HG03571 (cell line): ENCODE data around the gene NSD1.
A peak's percentile ranks its signal among the peaks of the same experiment; 100 is the strongest.
"Not testable (repeated sequence)": the region's sequence is repeated elsewhere in the genome, so short reads cannot be mapped to it uniquely, and the experiment has no call there.

ENCODE experiments used
- ATAC-seq: cut with Tn5 transposase; IDR thresholded peaks from one replicate; pipeline ENCODE4 v1.9.1; 2021; ENCODE audit not compliant: unreplicated experiment

The NSD1 gene

GRCh38 chr5:177304392-177305119 lies 171.0 kb downstream of the NSD1 start:
- ATAC-seq = no peak

DNA sequence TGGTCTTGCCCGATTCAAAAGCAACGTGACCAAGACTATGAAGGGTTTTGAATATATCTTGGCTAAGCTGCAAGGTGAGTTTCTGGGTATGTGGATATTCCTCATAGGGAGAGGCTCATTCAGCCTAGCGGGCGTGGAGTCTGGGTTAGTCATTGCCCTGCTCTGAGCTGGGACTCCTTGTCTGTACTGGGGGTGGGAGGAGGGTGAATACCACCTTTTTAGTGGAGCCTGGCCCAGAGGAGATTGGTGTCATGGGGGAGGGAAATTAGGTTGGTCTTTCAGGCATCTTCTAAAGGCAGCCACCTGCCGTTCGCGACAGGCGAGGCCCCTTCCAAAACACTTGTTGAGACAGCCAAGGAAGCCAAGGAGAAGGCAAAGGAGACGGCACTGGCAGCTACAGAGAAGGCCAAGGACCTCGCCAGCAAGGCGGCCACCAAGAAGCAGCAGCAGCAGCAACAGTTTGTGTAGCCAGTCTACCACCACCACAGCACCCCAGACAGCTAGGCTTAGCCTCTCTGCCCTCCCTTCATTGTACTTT lies 172.6 kb downstream of the NSD1 start:
- ATAC-seq = not testable (repeated sequence)

GRCh38 chr5:177306674-177307543 lies 173.3 kb downstream of the NSD1 start:
- ATAC-seq = no peak

GRCh38 chr5:177307544-177308363 lies 174.2 kb downstream of the NSD1 start:
- no peak for ATAC-seq

- no peak for ATAC-seq
Observed at GRCh38 chr5:177308740-177309139, 175.2 kb downstream of the NSD1 start.

DNA sequence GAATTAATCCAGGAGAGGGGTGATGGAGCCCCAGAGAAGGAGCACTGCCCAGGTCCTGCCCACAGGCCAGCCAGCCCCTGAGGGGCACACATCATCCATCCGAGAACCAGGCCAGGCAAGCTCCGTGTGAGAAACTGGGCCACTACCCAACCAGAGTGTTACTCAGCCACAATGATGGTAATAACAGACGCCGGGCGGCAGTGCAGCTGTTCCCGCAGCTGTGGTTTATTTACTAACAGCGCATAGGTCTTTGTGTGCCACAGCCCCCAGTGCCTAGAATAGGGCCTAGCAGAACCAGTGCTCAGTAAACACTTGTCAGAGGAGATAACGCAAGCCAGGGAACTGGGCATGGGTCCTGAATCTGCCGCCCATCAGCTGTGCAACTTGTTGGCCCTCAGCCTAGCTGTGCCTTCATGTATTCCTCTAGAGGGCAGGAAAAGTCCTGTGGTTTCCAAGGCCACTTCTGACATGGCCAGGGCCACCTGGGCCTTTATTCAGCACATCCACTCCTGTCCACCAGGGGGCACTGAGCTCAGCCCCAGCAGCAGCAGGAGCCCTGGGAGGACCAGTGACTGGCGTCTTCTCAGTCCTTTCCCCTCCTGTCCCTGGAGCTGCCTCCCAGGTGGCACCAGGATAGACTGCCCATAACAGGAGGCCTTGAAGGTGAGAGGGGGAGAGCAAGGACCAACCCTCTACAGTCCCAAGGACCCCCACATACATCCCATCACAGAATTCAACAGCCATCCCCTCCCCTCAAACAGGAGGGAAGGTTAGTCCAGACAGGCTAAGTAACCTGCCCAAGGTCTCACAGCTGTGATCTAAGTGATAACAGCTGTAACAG lies 176.0 kb downstream of the NSD1 start:
- ATAC-seq = no peak

GRCh38 chr5:177310332-177310731 lies 176.8 kb downstream of the NSD1 start:
- ATAC-seq = no peak

DNA sequence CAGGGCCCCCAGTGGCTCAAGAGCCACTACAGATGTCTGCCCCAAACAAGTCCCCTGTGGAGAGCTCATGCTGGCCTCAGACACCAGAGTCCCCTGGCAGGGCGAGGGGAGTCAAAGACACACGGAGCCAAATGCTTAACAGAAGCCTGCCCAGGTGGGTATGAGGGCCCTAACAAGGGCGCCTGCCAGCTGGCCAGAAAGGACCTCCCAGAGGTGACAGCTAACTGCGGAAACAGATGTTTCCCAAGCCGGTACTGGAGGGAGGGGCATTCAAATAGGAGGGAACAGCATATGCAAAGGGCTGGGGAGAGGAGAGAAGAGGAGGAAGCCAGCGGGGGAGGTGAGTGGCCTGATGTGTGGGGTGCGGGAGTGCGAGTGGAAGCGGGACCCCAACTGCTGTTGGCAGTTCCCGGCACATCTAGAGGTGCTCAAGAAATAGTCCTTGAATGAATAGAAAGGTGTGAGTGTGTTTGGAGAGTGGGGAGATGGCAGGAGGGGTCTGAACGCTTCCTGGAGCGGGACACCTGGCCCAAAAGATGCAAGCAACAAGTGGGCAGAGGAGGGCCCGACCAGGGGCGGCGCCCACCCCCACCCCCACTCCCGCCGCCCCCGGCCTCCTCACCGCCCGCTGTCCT lies 177.3 kb downstream of the NSD1 start:
- ATAC-seq = no peak

- no peak for ATAC-seq
Observed at GRCh38 chr5:177311392-177311722, 177.8 kb downstream of the NSD1 start.

DNA sequence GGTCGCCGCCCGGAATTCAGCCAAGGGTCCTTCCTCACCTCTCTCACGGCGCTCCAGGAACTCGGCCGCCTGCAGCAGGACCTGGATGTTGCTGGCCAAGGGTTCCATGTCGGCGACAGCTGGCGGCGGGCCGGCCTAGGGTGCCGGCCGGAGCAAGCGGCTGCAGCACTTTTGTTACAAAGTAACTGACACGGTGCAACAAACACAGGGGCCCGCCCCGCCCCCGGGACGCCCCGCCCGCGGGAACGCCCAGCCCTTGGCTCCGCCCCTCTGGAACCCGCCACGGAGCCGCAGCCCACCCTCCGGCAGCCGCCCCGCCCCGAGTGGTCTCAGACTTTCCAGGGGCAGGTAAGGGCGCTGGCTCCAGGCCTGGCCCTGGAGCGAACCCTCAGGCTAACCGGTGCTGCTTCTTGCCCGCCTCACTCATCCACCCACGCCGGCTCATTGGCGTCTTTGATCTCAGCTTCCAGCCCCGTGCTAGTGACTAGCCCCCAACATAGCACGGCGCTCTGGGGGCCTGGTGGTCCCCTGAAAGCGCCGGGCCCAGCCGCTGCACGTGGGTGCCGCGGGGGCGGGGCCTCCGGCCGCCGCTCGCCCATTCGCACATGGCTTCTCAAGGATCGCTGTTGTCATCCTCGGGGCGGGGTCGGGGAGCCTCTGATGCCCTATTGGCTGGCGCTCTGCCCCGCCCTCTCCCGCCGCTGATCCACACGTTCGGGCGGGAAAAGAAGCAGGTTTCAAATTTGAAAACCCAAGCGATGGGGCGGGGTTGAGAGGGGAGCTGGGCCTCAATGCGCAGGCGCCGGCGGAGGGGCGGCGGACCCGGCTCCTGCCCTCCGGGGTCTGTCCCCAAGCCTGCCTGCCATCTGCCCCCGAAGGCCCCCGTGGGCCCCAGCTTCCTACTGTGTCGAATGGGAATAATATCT lies 178.4 kb downstream of the NSD1 start, which contains the start of gene MXD3:
TSS of gene MXD3 (minus strand) at position 176 of the 926 bp plus-strand sequence. CDS start at position 108, 68 bp downstream.
- peak; percentile 66 for ATAC-seq

DNA sequence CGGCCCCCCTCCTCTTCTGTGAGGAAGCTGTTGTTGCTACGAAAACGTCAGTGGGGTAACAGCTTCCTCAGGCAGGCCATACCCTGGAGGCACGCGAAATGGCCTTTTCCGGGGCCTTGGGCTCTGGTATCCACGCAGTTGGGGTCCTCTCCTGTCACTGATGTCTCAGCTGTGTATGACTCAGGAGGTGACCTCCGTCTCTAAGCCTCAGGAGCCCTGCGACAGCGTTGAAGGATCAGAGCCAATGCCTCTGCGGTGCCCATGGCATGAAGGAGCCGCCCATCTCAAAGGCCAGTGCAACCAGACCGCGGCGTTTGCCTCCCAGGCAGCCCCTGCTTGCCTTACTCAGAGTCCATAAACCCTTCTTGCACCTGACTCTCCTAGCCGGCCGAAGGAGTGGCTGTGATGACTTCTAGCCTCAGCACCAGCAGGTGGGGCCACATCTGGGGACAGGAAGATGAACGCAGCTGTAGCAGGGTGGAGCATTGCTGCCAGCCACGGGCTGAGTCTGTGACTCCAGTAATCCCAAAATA lies 179.1 kb downstream of the NSD1 start:
- peak; percentile 28 for ATAC-seq

GRCh38 chr5:177313561-177314259 lies 180.1 kb downstream of the NSD1 start:
- ATAC-seq = no peak

DNA sequence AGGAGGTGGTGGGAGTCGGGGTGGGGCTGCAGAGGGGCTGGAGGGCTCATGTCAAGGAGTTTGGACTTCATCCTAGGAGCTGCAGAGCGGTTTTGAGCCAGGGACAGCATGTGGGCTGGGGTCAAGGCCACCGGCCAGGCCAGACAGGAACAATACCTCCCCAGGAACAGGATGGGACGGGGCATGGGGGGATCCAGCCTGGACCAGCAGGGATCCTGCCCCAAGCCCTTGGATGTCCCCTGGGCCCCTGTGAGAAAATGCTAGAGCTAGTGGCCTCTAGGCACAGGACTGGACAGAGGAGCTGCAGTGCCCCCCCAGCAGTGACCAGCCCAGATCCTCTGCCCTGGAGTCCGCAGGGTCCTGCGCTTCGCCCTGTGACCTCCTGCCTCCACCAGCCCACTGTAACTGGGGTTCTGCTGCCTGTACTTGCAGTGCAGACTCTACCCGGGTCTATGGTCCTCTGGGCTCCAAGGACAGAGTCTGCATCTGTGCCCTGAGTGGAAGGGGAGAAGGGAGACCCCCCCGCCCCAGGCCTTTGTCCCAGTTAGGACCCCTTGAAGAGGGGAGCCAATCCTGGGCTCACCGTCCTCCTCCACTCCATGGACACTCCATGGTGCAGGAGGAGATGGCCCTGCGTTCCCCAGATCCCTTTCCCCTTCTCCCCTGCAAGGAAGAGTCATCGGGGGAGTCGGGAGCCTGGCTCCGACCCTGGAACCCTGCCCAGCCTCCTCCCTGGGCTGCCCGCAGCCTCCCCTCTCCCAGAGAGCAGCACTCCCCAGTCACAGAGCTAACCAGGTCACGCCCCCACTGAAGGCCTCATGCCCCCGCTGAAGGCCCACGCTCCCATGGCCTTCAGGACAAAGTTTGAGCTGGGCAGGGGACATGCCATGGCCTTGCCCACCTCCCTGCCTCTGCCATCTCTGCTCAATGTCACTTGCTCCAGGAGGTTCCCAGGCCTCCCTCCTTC lies 181.1 kb downstream of the NSD1 start:
- ATAC-seq = no peak

GRCh38 chr5:177315411-177315810 lies 181.8 kb downstream of the NSD1 start:
- no peak for ATAC-seq

DNA sequence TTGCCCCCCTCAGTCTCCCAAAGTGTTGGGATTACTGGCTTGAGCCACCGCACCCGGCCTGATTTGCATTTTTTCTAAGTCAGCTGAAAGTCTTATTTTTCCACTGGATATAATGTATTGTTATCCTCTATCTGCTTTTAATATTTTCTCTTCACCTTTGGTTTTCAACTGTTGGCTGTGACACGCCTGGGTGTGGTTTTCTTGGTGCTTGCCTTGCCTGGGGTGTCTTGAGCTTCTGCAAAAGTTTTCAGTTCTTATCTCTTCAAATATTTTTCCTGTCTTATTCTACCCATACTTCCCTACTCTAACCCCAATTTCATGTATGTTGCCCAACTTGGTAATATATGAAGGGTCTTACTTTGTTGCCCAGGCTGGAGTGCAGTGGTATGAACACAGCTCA lies 182.4 kb downstream of the NSD1 start:
- no peak for ATAC-seq

GRCh38 chr5:177317959-177318377 lies 184.4 kb downstream of the NSD1 start:
- ATAC-seq = no peak
